GM21576 (cell line): ENCODE data around the gene BACE1.
"Not testable (repeated sequence)": the region's sequence is repeated elsewhere in the genome, so short reads cannot be mapped to it uniquely, and the experiment has no call there.

ENCODE experiments used
- ATAC-seq: cut with Tn5 transposase; IDR thresholded peaks from one replicate; pipeline ENCODE4 v1.9.1; 2021; ENCODE audit warnings: mild to moderate bottlenecking, moderate library complexity; ENCODE audit not compliant: unreplicated experiment

Gene BACE1

GRCh38 chr11:117278347-117278746 lies 37.7 kb downstream of the BACE1 start:
- no peak for ATAC-seq

GRCh38 chr11:117273550-117274289 lies 42.3 kb downstream of the BACE1 start:
- ATAC-seq, result no peak

- ATAC-seq, result not testable (repeated sequence)
Observed at GRCh38 chr11:117272175-117272574, 43.9 kb downstream of the BACE1 start.

GRCh38 chr11:117271208-117271607 lies 44.8 kb downstream of the BACE1 start:
- ATAC-seq, result no peak

- no peak for ATAC-seq
Observed at GRCh38 chr11:117269856-117270255, 46.2 kb downstream of the BACE1 start.

GRCh38 chr11:117265745-117266144 lies 50.3 kb downstream of the BACE1 start:
- no peak for ATAC-seq

GRCh38 chr11:117264624-117265323 lies 51.3 kb downstream of the BACE1 start:
- not testable (repeated sequence) for ATAC-seq

GRCh38 chr11:117259417-117259816 lies 56.6 kb downstream of the BACE1 start:
- no peak for ATAC-seq

GRCh38 chr11:117258576-117258975 lies 57.5 kb downstream of the BACE1 start:
- no peak for ATAC-seq

- ATAC-seq, result no peak
Observed at GRCh38 chr11:117256573-117256972, 59.5 kb downstream of the BACE1 start.

- ATAC-seq, result no peak
Observed at GRCh38 chr11:117255966-117256365, 60.1 kb downstream of the BACE1 start.

- no peak for ATAC-seq
Observed at GRCh38 chr11:117251506-117251905, 64.5 kb downstream of the BACE1 start.

- no peak for ATAC-seq
Observed at GRCh38 chr11:117249571-117249970, 66.5 kb downstream of the BACE1 start.

GRCh38 chr11:117248341-117248740 lies 67.7 kb downstream of the BACE1 start:
- ATAC-seq, result no peak

GRCh38 chr11:117239295-117239694 lies 76.8 kb downstream of the BACE1 start:
- ATAC-seq, result no peak

- ATAC-seq, result no peak
Observed at GRCh38 chr11:117238221-117238620, 77.8 kb downstream of the BACE1 start.
